Measurements from ENCODE around the gene ENGASE.

Gene ENGASE

GRCh38 chr17:79114458-79115301 is 40.1 kb downstream of the ENGASE start:
- DNase-seq (ENCODE audit: low spot score): no peak

DNA sequence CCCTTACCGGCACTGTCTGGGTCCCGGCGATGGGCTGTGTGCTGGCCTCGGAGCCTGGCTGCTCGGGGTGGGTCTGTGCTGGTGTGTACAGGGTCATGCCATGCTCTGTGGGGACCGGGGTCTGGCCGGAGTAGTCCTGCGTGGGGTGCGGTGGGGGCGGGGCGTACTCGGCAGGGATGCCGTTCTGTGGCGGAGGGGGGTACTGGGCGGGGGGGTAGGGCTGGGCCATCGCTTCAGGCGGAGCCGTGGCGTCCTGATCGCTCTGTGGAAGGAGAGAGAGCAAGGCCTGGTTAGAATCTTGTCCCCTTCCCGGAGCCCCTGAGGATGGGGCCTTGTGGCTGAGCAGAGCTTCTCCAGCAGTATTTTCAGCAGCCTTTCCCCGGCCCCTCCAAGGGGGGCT is 40.9 kb downstream of the ENGASE start:
- DNase-seq (ENCODE audit: low spot score): no peak

DNA sequence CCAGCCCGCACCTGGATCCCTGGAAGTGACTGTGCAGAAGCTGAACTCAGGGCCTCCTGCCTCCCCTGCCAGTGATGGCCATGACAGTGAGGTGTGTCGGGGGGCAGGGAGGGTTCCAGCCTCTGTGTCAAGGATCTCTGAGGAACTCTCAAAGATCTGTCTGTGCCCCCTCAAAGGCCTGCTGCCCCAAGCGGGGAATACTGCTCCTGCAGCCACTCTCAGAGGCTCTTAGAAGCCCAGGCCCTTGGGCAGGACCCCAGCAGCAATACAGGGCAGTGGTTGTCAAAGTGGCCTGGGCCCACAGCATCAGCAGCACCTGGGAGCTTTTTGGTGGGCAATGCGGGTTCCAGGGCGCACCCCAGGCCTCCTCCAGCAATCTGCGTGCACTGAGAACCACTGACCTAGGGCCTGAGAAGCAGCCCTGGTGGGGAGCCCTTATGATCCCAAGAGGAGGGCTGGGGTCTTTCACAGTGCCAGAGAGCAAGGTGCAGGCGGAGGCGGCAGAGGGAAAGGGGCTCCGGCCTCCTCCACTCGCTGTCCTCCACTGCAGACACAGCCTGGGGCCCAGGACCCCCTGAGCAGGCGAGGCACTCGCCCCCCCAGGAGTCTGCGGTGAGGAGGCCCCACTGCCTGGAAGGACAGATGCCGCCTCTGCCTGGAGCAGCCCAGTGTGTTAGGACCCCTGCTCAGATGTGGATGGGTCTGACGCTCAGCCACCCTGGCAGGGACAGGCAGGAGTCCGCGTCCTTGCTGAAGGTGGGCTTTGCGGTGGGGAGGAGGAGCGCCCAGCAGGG is 42.1 kb downstream of the ENGASE start:
- no peak for DNase-seq (ENCODE audit: low spot score)

- peak; percentile 50 for DNase-seq (ENCODE audit: low spot score)
Measured at GRCh38 chr17:79117905-79118487, 43.4 kb downstream of the ENGASE start.

GRCh38 chr17:79118924-79119323 is 44.3 kb downstream of the ENGASE start:
- DNase-seq (ENCODE audit: low spot score): no peak

- no peak for DNase-seq (ENCODE audit: low spot score)
Measured at GRCh38 chr17:79120259-79120658, 45.6 kb downstream of the ENGASE start.

GRCh38 chr17:79123988-79124387 is 49.4 kb downstream of the ENGASE start:
- DNase-seq (ENCODE audit: low spot score): no peak

- no peak for DNase-seq (ENCODE audit: low spot score)
Measured at GRCh38 chr17:79124513-79125209, 50.0 kb downstream of the ENGASE start.

DNA sequence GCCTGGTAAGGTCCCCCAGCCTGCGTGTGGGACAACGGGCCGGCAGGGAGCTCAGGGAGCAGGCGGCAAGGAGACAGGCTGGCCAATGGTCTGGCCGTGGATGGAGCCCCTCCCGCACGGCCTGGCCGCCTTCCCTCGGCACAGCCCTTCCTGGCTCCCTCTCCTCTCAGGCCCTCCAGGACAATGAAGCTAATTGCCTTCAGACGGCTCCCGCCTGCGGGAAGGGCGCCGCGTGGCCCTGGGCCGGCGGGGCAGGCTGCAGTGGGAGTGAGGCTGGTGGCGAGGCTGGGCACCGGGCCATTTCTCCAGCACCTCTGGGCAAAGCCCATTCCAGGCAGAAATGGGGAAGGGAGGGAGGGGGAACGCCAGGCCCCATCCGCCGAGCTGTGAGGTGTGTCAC is 50.9 kb downstream of the ENGASE start:
- peak; percentile 74 for DNase-seq (ENCODE audit: low spot score)

- DNase-seq (ENCODE audit: low spot score): no peak
Measured at GRCh38 chr17:79126139-79126538, 51.5 kb downstream of the ENGASE start.

- no peak for DNase-seq (ENCODE audit: low spot score)
Measured at GRCh38 chr17:79127534-79128135, 53.0 kb downstream of the ENGASE start.

DNA sequence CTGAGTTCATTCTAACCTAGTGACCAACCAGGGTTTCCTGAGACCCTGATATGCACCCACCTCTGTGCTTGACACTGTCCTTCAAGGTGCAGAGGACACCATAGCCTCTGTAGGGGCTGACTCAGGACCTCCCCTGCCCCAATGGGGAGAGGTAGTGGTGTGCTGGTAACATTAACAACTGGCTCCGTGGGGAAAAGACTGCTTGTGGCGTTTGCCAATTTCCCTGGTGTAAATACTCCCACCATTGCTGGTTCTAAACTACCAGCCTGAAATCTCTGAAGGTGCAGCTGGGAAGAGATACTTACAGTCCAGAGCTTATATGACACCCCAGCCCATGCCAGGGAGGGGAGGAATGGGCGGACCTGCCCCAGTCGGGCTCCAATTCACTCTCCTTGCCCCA is 54.9 kb downstream of the ENGASE start:
- no peak for DNase-seq (ENCODE audit: low spot score)

- DNase-seq (ENCODE audit: low spot score): no peak
Measured at GRCh38 chr17:79130536-79131273, 56.1 kb downstream of the ENGASE start.

- DNase-seq (ENCODE audit: low spot score): no peak
Measured at GRCh38 chr17:79131274-79131635, 56.6 kb downstream of the ENGASE start.

GRCh38 chr17:79131701-79132100 is 57.1 kb downstream of the ENGASE start:
- DNase-seq (ENCODE audit: low spot score): no peak

GRCh38 chr17:79132271-79133064 is 57.8 kb downstream of the ENGASE start:
- DNase-seq (ENCODE audit: low spot score): no peak

DNA sequence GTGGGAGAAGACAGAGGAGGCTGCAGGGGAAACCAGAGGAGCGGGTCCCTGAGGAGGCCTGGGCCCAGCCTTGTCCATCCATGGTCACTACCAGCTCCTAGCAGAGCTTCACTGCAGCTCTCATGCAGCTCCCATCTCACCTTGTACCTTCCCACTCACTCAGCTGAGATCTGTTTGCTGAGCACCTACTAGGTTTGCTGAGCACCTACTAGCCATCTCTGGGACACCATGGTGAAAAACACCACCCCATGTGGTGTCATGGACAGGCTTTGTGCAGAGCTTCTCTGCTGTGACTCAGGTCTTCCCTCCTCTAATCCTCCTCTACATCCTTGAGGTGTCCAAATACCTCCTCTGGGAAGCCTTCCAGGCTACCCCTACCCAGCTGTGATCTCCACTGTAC is 58.6 kb downstream of the ENGASE start:
- no peak for DNase-seq (ENCODE audit: low spot score)

DNA sequence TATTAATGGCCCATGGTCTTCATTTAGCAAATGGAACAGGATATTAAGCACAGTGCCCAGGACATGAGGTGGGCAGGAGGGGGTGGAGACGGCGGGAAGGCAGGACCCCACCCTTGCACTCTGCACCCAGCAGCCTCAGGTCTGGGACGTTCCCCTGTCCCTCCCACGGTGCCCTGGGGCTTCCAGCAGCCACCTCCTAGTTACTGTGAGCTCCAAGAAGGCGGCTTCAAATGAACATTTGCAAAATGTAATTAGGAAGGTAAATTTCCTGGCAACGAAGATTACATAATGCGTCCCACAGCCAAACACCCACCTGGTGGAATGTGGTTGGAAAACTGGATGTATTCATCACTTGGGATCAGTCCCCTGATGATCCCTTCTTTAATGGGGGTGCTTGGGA is 59.4 kb downstream of the ENGASE start:
- DNase-seq (ENCODE audit: low spot score): no peak

- no peak for DNase-seq (ENCODE audit: low spot score)
Measured at GRCh38 chr17:79135011-79135410, 60.4 kb downstream of the ENGASE start.

DNA sequence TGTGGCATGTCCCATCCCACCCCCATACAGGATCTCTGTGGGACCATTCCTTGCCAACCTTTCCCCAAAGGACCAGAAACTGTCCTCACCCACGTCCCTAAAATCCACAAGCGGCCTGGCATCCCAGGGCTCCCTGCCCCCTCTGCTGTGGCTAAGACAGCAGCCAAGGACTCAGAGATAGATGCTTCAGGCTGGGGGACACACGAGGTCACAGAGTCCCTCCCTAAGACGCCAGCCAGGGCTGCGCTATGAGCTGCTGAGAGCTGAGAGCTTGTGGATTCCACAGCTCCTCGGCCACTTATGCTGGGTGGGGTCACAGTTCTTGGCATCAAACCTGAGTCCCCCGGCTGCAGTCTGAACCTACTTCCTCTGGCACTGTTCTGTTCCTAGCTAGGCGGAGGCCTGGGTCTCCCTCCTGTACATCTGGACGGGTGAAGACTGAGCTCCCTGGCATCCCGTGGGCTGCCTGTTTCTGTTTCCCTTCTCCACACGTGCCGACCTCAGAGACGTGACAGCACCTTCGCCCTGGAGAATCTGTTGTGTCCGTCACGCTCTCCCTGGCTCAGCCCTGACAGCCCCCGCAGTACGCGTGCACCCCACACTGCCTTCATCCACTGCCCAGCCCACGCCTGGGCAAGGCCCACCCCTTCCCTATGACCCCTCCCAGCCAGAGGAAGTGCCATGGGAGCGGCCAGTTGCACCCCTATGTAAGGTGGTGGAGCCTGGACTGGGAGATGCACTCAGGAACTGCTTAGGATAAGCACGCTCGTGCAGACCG is 61.2 kb downstream of the ENGASE start:
- no peak for DNase-seq (ENCODE audit: low spot score)

Measured in cerebellar cortex (tissue), 1 donor.